Measurements from ENCODE around the gene CDK11A.

Gene CDK11A

GRCh38 chr1:1724035-1724864 lies at the start of gene CDK11A:
TSS of gene CDK11A (minus strand) at chr1:1724357. CDS start at chr1:1722818, 1,539 bp downstream.
- peak; percentile 95 for DNase-seq

DNA sequence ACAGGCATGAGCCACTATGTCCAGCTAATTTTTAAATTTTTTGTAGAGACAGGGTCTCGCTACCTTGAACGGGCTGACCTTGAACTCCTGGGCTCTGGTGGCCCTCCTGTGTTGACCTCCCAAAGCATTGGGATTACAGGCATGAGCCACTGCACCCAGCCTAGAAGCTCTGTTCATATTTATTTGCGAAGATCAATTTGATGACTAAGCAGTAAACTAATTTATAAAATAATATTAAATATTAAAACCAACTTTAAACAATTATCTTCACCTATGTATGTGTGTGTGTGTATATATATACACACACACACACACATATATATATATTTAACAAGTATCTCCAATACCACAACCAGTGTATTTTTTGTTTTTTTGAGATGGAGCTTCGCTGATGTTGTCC lies 49.7 kb upstream of the CDK11A start:
- no peak for DNase-seq

DNA sequence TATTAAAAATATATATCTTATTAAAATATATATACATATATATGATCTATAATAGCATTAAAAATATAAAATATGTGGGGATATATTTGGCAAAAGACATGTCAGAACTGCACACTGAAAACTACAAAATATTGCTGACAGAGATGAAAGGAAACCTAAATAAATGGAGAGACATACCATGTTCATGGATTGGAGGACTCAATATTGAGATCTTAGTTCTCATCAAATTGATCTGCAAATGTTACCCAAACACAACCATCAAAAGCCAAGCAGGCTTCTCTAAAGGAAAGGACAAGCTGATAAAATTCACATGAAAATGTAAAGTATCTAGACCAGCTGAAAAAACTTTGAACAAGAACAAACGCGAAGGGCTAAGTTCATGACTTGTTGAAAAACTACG lies 46.9 kb upstream of the CDK11A start:
- no peak for DNase-seq

DNA sequence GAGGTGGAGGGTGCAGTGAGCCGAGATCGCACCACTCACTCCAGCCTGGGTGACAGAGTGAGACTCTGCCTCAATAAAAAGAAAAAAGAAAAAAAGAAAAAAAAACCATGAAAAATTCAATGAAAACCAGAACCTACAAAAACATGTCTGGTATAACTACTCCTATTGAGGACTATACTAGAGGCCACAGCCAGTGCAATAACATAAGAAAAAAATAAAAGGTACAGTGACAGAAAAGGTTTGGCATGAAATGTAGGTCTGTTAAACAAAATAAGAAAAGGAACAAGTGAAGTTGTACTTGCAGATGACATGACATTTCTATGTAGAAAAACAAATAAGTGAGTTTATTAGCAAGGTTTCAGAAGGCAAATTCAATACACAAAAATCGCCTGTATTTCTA lies 45.9 kb upstream of the CDK11A start:
- DNase-seq: no peak

GRCh38 chr1:1768249-1768992 lies 44.3 kb upstream of the CDK11A start:
- no peak for DNase-seq

- no peak for DNase-seq
Observed at GRCh38 chr1:1764876-1765470, 40.8 kb upstream of the CDK11A start.

DNA sequence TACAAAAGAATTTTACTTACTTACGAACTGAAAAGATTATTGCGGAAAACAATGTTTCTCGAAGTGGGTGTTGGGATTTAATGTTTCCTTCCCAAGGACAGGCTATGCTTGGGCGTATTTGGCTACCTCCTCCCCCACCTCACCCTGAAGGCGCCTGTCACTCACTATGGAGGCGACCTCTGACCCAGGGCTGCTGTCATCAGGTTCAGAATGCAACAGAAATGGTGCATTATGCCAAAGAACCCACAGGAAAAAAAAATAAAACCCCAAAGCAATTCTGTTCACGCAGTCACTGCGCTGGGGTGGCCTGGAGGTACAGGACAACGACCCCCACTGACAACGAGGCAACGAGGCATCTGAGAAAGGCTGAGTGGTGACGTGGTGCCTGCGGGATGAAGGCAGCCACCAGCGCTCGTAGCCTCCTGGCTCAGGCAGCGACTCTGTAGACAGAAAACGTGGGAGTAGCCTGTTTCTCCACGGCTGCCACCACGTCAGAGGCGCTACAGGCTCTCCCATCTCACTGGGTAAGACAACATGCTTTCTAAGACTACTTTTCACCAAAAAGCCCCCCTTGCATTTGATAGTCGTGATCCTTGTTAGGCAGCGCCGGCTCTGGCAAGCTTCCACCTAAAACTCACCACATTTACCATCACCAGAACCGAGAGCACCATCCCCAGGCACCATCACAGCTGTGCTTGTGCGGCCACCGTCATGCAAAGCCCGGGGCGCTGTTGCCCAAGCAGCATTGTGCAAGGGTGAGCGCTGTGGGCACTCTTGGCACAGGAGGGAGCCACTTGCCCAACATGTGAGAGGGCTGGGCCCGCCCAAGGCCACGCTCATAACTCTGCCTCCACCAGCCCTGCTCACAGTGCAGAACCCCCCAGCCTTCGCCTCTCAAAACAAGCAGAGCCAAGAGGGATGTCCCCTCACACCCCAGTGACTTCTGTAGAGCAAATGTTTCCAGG lies 39.8 kb upstream of the CDK11A start:
- DNase-seq: no peak

GRCh38 chr1:1761504-1762376 lies 37.6 kb upstream of the CDK11A start:
- no peak for DNase-seq

- DNase-seq: no peak
Observed at GRCh38 chr1:1760715-1761114, 36.6 kb upstream of the CDK11A start.

DNA sequence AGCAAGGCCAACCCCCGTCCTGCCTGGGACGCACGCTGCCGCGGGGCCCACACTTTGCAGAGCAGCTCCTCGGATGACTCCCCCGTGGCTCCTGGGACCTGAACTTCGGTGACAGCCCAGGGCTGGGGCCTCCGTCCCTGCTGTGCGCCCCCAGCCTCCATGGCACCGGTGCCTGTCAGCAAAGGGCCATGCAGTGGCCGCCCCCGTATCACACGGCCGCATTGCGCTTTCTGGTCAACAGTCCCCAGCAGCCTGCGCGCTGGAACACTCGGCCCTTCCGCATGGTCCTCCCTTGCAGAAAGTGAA lies 36.1 kb upstream of the CDK11A start:
- no peak for DNase-seq

DNA sequence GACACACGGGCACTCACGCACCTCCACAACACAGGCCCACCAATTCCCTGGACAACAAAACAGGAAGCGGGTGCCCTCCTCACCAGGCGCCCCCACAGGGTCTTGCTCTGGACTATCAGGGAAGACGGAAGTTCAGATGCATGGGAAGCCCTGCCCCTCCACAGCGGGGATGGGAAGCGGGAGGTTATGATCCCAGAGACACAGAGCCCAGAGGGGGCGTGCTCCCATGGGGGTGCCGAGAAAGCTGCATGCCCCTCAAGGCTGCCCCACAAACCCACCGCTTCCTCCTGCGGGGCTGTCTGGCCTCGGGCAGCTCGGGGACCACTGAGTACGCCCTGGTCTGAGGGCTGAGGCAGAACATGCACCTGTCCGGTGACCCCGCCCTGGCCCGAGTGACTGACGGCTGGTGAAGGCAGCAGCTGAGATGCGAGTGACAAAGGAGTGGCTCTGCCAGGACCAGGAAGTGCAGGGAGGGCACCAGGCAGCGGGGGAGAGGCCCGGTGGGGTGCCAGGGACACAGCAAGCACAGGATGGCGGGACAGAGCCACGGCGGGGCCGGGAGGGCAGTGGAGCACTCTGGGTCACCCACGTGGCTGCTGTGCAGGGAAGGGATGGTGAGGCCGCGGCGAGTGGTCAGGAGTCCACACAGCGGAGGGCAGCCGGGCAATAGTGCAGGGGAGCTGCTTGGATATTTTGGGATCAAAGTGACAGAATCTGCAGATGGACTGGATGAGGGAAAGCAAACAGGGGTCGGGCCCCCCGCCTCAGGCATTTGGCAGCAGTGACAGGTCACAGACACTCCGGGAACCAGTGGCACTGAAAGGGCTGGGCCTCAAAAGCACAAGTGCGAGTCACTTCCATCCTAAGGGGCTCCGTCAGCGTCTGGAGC lies 35.5 kb upstream of the CDK11A start:
- no peak for DNase-seq

DNA sequence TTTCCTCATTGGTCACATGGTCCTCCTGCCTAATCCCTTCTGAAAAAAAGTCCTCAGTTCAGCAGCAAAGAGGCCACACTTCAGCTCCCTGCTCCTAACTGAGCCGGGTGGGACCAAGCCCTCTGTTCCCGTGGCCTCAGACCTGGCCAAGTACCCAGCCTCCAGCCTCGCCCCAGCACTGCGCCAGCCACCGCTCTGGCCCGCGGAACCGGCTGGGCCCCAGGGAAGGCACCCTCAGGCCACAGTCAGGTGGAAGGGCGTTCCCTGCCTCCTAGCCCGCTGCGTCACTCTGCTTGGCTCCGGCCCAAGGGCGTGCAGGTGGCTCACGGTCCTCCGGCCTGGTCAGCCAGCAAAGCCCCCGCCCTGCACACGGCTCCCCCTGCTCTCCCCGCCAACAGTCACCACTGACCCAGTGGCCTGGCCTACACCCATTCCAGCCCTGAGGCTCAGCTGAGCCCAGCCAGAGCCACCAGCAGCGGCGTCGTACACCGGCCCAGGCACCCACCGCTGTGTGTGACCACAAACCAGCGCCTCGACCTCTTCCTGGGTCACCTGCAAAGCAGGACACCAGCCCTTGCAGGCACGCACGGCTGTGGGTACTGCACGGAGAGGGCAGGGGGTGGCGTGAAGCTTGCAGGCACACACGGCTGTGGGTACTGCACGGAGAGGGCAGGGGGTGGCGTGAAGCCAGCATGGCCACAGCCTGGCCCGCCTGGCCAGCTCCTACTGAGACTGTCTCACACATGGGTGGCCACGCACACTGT lies 34.7 kb upstream of the CDK11A start:
- DNase-seq: no peak

GRCh38 chr1:1758059-1758621 lies 34.0 kb upstream of the CDK11A start:
- no peak for DNase-seq

DNA sequence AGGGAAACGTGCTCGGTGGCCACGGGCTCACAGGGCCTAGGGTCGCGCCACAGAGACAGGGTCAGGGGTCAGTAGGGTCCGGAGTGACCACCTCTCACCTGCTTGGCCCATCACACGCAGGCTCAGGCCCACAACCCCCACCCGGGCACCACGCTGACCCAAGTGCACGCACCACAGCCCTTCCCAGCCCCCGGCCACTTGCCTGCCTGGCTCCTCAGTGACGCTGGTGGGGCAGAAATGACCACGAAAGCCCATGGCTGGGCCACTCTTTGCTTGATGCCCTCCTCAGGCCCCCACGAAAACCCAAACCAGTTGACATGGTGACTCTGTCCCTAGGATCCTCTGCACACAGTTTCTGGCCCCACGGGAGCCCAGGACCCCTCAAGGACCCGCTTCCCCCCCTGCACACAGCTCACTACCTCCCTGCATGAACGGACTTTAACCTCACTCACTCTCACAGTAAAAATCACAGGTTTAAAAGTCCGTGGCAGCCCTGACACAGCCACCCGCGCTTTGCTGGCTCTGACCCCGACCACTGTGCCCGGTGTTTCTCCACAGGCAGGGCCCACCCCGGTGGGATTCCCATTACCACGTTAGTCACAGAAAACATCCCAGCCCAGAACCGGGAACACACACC lies 33.4 kb upstream of the CDK11A start:
- no peak for DNase-seq

- DNase-seq: no peak
Observed at GRCh38 chr1:1756661-1757421, 32.7 kb upstream of the CDK11A start.

DNA sequence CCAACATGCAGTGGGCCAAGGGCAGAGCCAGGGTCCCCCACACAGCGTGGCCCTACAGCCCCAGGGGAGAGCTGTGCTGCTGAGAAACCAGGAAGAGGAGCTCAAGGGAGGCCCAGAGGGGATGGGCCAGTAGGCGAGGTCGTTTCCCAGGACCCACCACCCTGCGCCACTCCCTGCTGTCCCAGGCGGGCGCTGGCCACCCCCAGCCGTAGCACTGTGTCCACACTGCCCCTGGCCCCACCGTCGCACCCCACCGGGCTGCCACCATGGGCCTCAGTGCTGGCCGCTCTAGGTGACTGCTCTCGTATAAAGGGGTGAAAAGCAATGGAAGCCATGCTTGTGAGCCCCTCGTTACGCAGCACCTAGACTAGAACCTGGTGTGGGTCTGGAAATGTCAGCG lies 31.7 kb upstream of the CDK11A start:
- no peak for DNase-seq

- no peak for DNase-seq
Observed at GRCh38 chr1:1755426-1755825, 31.3 kb upstream of the CDK11A start.

DNA sequence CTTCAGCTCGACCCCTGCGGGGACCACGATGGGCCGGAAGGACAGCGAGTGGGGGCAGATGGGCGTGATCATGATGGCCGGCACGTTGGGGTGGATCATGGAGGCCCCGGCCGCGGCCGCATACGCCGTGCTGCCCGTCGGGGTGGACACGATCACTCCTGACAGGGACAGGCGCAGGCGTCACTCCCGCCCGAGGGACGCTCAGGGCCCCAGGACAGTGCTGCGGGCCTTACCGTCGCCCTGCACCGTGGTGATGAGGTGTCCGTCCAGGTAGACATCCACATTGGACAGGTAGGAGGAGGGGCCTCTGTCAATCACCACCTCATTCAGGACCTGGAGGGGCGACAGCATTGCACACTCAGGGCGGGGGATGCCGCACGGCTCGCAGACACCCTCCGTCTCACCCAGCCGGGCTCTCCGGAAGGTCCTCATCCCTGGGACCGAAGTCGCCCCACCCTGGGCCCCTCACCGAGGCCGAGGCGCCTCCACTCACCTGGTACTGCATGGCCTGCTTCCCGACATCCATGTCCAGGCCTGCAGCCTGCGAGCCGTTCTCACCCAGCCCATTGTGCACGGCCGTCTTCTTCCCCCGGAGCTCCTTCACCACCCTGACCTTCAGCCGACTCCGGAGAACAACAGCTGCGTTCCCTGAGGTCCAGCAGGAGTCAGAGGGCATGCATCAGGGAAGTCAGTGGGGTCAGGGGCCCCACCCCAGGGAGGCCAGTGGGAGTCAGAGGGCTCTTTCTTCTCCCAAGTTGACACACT lies 30.1 kb upstream of the CDK11A start:
- no peak for DNase-seq
